Activated CD4-positive, alpha-beta T cell treated with anti-CD3 and anti-CD28 coated beads, Interleukin-2, amount 10 ng/mL, durations not matched to agents 7 days and 5 days (primary cell): ENCODE data around the gene PTMS. TPM values are rescaled to one million over a fixed set of nuclear protein-coding genes. Genes with fewer than 3 reads are reported as not detected.

Source experiments
- CTCF ChIA-PET: fragments of 350-600 bp; sonication (Branson Sonifier 250); formaldehyde crosslinking; loops from one replicate; lab custom pipeline; 2021; ENCODE audit warnings: antibody characterized with exemption; lab: Charles Lee
- POLR2A ChIA-PET: fragments of 350-600 bp; sonication (Branson Sonifier 250); formaldehyde crosslinking; loops from one replicate; lab custom pipeline; 2021; ENCODE audit warnings: antibody characterized with exemption; lab: Charles Lee
- DNase-seq: peaks from one replicate; pipeline ENCODE4 v3.0.0-alpha.2; 2020
- H3K27ac Mint-ChIP-seq: one replicate; pipeline ENCODE4 v1.8.0; 2021; ENCODE audit warnings: mild to moderate bottlenecking, moderate library complexity, mixed read lengths
- H3K27me3 Mint-ChIP-seq: one replicate; pipeline ENCODE4 v1.8.0; 2021; ENCODE audit warnings: mixed read lengths
- H3K36me3 Mint-ChIP-seq: one replicate; pipeline ENCODE4 v1.8.0; 2021; ENCODE audit warnings: low read depth, mixed read lengths
- H3K4me1 Mint-ChIP-seq: one replicate; pipeline ENCODE4 v1.8.0; 2021; ENCODE audit warnings: mixed read lengths
- H3K4me3 Mint-ChIP-seq: one replicate; pipeline ENCODE4 v1.8.0; 2021; ENCODE audit warnings: mild to moderate bottlenecking, moderate library complexity, mixed read lengths
- H3K9me3 Mint-ChIP-seq: one replicate; pipeline ENCODE4 v1.8.0; 2021; ENCODE audit warnings: mixed read lengths
- total RNA-seq, 2 experiments: library from RNA; stranded (reverse); gene quantifications; one replicate each; pipeline ENCODE4 v1.2.3, GENCODE V29; 2021

Gene PTMS
- total RNA-seq, 2 experiments from 2014 or later, result 16.4 to 25.6 TPM

- no peak overlapping the region for H3K4me3 Mint-ChIP-seq
- peaks cover 68% of the 10 kb centered on the region for H3K4me1 Mint-ChIP-seq
- no peaks in the 10 kb centered on the region for H3K27me3 Mint-ChIP-seq
- no peaks in the 10 kb centered on the region for H3K9me3 Mint-ChIP-seq
- H3K27ac Mint-ChIP-seq, result no peak overlapping the region
- peaks cover 2% of the 10 kb centered on the region for H3K36me3 Mint-ChIP-seq
- DNase-seq, result no peak
- POLR2A ChIA-PET, result no interaction called here
- CTCF ChIA-PET, result interaction anchor here (0.6 to 14.2 kb wide), 7 partner anchors 7 to 60 kb away, joined by 3 to 120 read pairs (median 6); partner anchors contain the start of genes MLF2 and PTMS
These were observed 18.6 kb downstream of the PTMS start for GRCh38 chr12:6784761-6785160.

DNA sequence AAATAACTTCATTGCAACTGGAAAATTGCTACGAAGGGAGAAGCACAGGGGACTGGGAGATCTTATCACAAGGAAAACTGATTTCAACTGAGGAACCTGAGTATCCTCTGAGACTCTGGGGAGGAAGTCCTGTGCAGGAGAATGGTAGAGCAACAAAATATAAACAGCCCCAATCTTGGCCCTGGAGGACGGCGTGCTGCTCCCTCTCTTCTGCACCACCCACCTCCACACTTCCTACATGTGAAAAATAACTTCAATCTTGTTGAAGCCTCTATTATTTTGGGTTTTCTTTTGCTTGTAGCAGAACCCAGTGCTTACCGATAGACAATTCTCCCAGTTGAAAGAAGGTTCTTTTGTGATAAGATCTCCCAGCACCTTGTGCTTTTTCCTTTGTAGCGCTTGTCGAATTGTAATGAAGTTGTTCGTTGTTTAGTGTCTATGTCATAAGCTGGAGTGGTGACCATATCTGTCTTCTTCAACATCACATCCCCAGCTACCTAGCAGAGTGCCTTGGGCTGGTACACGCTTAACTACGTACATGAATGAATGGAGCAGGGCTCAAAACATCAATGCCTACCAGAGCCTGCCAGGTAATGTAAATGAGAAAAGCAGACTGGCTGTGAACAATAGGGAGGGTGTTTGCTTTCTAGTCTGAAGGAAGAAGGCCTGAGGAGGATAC lies 20.4 kb downstream of the PTMS start:
- H3K27ac Mint-ChIP-seq, result peak overlapping the region; percentile 89
- H3K36me3 Mint-ChIP-seq, result peaks cover 5% of the 10 kb centered on the region
- no peaks in the 10 kb centered on the region for H3K27me3 Mint-ChIP-seq
- CTCF ChIA-PET, result interaction anchor here (0.6 to 14.2 kb wide), 9 partner anchors 8 to 157 kb away, joined by 3 to 120 read pairs (median 3); partner anchors contain the start of genes C12orf57, COPS7A, PTMS and RNU7-1
- no peaks in the 10 kb centered on the region for H3K9me3 Mint-ChIP-seq
- DNase-seq, result no peak
- POLR2A ChIA-PET, result no interaction called here
- H3K4me3 Mint-ChIP-seq, result peak overlapping the region; percentile 18
- peaks cover 58% of the 10 kb centered on the region for H3K4me1 Mint-ChIP-seq

DNA sequence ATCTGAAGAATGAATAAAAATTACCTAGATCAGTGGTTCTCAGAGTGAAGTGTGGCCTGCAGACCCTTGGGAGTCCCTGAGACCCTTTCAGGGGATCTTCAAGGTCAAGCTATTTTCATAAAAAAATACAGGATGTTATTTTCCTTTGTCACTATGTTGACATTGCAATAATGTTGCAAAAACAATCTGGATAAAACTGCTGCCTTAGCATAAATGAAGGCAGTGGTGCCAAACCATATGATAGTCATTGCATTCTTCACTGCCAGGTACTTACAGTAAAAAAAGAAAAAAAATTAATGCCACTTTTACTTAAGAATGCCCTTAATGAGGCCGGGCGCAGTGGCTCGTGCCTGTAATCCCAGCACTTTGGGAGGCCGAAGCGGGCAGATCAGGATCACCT lies 21.1 kb downstream of the PTMS start:
- H3K4me3 Mint-ChIP-seq, result no peak overlapping the region
- H3K36me3 Mint-ChIP-seq, result peaks cover 11% of the 10 kb centered on the region
- peaks cover 61% of the 10 kb centered on the region for H3K4me1 Mint-ChIP-seq
- no peaks in the 10 kb centered on the region for H3K27me3 Mint-ChIP-seq
- POLR2A ChIA-PET, result no interaction called here
- peak overlapping the region; percentile 89 for H3K27ac Mint-ChIP-seq
- DNase-seq, result no peak
- no peaks in the 10 kb centered on the region for H3K9me3 Mint-ChIP-seq
- CTCF ChIA-PET, result interaction anchor here (0.6 to 14.2 kb wide), 9 partner anchors 8 to 210 kb away, joined by 3 to 120 read pairs (median 3); partner anchors contain the start of genes C12orf57, COPS7A, PTMS and RNU7-1

GRCh38 chr12:6788972-6789924 lies 23.1 kb downstream of the PTMS start, which contains the start of gene CD4:
CD4 (plus strand) TSS chr12:6789528; CDS start chr12:6800139, 10,611 bp downstream.
- ChIA-PET CTCF (interaction anchor here (1.0 to 3.1 kb wide), 12 partner anchors 10 to 219 kb away, joined by 3 to 23 read pairs (median 4); partner anchors contain the start of genes MLF2 and P3H3), POLR2A (interaction anchor here (0.7 to 1.1 kb wide), 4 partner anchors 9 to 100 kb away, joined by 3 to 6 read pairs (median 4); partner anchors contain the start of genes SPSB2 and ZNF384)
- Mint-ChIP-seq H3K9me3 (no peaks in the 10 kb centered on the region), H3K4me3 (peak within 1 kb of the TSS; percentile 95), H3K4me1 (peaks cover 60% of the 10 kb centered on the region), H3K27ac (peak within 1 kb of the TSS; percentile 95), H3K27me3 (no peaks in the 10 kb centered on the region), H3K36me3 (peaks cover 16% of the 10 kb centered on the region)
- peak; percentile 85 for DNase-seq

GRCh38 chr12:6790496-6791150 lies 24.5 kb downstream of the PTMS start:
- Mint-ChIP-seq H3K4me1 (peaks cover 61% of the 10 kb centered on the region), H3K9me3 (no peaks in the 10 kb centered on the region), H3K4me3 (peak overlapping the region; percentile 95), H3K36me3 (peaks cover 22% of the 10 kb centered on the region), H3K27ac (peak overlapping the region; percentile 95), H3K27me3 (no peaks in the 10 kb centered on the region)
- ChIA-PET CTCF (interaction anchor here (1.1 to 3.1 kb wide), 7 partner anchors 7 to 240 kb away, joined by 3 to 23 read pairs (median 9); partner anchors contain the start of gene PTMS), POLR2A (no interaction called here)
- DNase-seq, result peak; percentile 63

DNA sequence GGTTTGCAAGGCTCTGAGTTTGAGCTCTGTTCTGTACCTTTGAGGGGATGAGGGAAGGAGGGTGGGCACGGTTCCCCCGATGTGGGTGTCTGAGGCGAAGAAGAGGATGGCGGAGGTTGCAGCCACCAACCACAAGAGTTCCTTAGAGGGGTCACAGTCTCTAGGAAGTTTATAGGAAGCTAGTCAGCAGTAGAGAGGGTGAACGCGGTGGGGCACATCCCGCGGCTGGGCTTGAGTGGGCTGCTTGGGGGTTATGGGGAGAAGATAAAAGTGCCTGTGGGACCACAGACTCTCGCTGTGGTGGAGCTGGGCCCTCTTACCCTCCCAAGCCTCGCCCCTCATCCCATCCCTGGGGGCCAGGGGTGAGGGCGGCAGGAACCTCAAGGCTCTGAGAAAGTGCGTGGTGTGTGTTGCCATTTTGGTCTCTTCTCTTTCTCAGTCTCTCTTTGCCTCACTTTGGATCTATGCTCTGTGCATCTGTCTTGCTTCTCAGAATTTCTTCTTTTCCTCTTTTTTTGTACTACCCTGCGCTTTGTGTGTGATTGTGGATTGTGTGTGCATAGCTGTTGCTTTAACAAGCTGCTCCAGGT lies 25.9 kb downstream of the PTMS start:
- Mint-ChIP-seq H3K9me3 (no peaks in the 10 kb centered on the region), H3K4me1 (peaks cover 57% of the 10 kb centered on the region), H3K27ac (peak overlapping the region; percentile 95), H3K36me3 (peaks cover 32% of the 10 kb centered on the region), H3K27me3 (no peaks in the 10 kb centered on the region), H3K4me3 (peak overlapping the region; percentile 95)
- POLR2A ChIA-PET, result interaction anchor here (0.6 to 0.9 kb wide), 2 partner anchors 61 to 103 kb away, joined by 3 to 5 read pairs; partner anchors contain the start of gene ZNF384
- CTCF ChIA-PET, result interaction anchor here (1.0 to 2.8 kb wide), 16 partner anchors 9 to 241 kb away, joined by 3 to 19 read pairs (median 7); partner anchors contain the start of genes COPS7A, MLF2, PTMS and SPSB2
- no peak for DNase-seq

DNA sequence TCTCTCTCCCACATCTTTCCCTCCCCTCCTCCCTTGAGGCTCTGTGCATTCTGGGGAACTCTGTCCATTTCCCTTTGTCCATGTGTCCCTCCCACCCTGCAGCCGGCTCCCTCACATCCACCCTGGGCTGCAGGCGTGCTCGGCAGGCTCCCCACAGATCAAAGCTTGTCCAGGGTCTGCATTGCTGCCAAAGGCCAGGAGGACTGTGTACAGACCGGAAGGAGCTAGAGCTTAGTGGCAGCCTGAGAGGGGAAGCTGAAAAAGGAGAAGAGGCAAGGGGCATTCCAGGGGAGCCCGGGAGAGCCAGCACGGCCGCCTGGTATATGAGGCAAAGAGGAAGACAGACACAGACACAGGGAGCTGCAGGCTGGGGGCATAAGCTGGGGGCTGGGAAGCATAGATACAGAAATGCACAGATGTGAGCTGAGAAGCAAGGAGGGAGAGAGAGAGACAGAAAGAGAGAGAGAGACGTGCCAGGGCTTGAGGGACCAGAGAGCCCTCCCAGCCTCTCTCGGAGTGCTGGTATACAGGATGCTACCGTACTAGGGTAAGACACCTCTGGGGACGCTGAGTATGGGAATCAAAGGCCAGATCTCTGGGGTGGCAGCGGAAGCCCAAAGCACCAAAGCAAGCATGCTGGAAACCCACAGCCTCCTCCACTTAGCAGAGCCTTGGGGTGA lies 26.5 kb downstream of the PTMS start:
- no peaks in the 10 kb centered on the region for H3K9me3 Mint-ChIP-seq
- peaks cover 58% of the 10 kb centered on the region for H3K4me1 Mint-ChIP-seq
- no peaks in the 10 kb centered on the region for H3K27me3 Mint-ChIP-seq
- ChIA-PET CTCF (interaction anchor here (0.9 to 2.8 kb wide), 16 partner anchors 9 to 222 kb away, joined by 3 to 19 read pairs (median 7); partner anchors contain the start of genes COPS7A, MLF2, PTMS and SPSB2), POLR2A (interaction anchor here (0.7 to 0.9 kb wide), 2 partner anchors 11 to 103 kb away, joined by 3 to 5 read pairs; partner anchors contain the start of gene ZNF384)
- H3K4me3 Mint-ChIP-seq, result peak overlapping the region; percentile 95
- peak; percentile 78 for DNase-seq
- peaks cover 38% of the 10 kb centered on the region for H3K36me3 Mint-ChIP-seq
- H3K27ac Mint-ChIP-seq, result peak overlapping the region; percentile 95

- no peak for DNase-seq
- POLR2A ChIA-PET, result interaction anchor here (1.1 kb wide), 1 partner anchor 193 kb away, joined by 3 read pairs; no protein-coding TSS in a partner anchor
These were observed 28.9 kb downstream of the PTMS start for GRCh38 chr12:6795088-6795487.

DNA sequence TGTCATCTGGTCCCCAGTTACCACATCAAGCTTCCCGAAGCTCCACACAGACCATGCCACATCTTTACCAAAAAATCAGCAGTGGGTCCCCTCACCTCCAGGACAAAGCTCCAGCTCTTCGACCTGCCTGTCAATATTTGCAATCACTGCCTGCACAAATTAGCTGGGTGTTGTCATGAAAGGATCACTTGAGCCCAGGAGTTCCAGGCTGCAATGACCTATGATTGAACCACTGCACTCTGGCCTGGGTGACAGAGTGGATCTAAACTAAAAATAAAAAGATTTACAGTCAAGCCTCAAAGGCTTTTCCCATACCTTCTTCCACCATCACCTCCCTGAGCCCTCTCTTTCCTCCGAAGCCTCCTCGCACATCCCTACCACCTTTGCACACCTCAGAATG lies 30.4 kb downstream of the PTMS start:
- POLR2A ChIA-PET, result no interaction called here
- Mint-ChIP-seq H3K36me3 (peaks cover 55% of the 10 kb centered on the region), H3K9me3 (no peaks in the 10 kb centered on the region), H3K27ac (peak overlapping the region; percentile 21), H3K4me3 (no peak overlapping the region), H3K27me3 (no peaks in the 10 kb centered on the region), H3K4me1 (peaks cover 55% of the 10 kb centered on the region)
- CTCF ChIA-PET, result interaction anchor here (0.8 to 1.4 kb wide), 2 partner anchors 8 to 14 kb away, joined by 3 to 5 read pairs; no protein-coding TSS in a partner anchor
- DNase-seq, result no peak

More at GRCh38 chr12:6795088-6795487, 28.9 kb downstream of the PTMS start:
- H3K36me3 Mint-ChIP-seq, result peaks cover 57% of the 10 kb centered on the region
- H3K27me3 Mint-ChIP-seq, result no peaks in the 10 kb centered on the region
- H3K27ac Mint-ChIP-seq, result no peak overlapping the region
- H3K9me3 Mint-ChIP-seq, result no peaks in the 10 kb centered on the region
- peaks cover 57% of the 10 kb centered on the region for H3K4me1 Mint-ChIP-seq
- CTCF ChIA-PET, result interaction anchor here (0.9 to 1.4 kb wide), 3 partner anchors 8 to 13 kb away, joined by 3 read pairs; no protein-coding TSS in a partner anchor
- no peak overlapping the region for H3K4me3 Mint-ChIP-seq

DNA sequence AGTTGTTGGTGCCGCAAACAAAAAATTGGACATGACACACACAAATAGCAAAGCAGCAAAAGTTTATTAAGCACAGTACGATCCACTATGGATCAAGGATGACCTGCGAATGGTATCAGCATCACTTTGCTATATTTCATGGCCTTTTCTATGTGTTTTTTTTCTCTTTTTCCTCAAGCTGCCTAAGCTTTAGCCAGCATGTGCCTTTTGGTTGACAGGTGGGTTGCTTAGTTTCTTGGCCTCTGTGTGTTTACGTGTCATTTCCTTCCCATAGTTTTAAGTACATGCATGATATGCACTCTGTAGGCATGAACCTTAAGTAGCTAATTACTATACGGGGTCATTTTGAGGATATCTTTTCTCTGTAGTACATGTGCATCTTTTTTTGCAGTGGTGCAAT lies 33.0 kb downstream of the PTMS start:
- no peak for DNase-seq
- Mint-ChIP-seq H3K4me3 (no peak overlapping the region), H3K9me3 (no peaks in the 10 kb centered on the region), H3K36me3 (peaks cover 63% of the 10 kb centered on the region), H3K27me3 (no peaks in the 10 kb centered on the region), H3K27ac (no peak overlapping the region), H3K4me1 (peaks cover 34% of the 10 kb centered on the region)
- ChIA-PET POLR2A (no interaction called here), CTCF (no interaction called here)

GRCh38 chr12:6807170-6807569 lies 41.0 kb downstream of the PTMS start:
- DNase-seq, result no peak
- POLR2A ChIA-PET, result no interaction called here
- Mint-ChIP-seq H3K27me3 (no peaks in the 10 kb centered on the region), H3K9me3 (no peaks in the 10 kb centered on the region), H3K36me3 (peaks cover 41% of the 10 kb centered on the region), H3K4me3 (no peak overlapping the region), H3K4me1 (peaks cover 20% of the 10 kb centered on the region), H3K27ac (no peak overlapping the region)
- CTCF ChIA-PET, result no interaction called here
